ENCODE results near the gene SLC34A1.

SLC34A1 gene

GRCh38 chr5:177346820-177347219, 37.4 kb upstream of the SLC34A1 start:
- Histone ChIP-seq H3K27me3 (ENCODE audit: control insufficient read depth, insufficient read depth, low read length) (no peaks in the 10 kb centered on the region), H3K4me3 (ENCODE audit: low read length) (no peak overlapping the region), H3K36me3 (ENCODE audit: control insufficient read depth, insufficient read depth, low read length) (no peaks in the 10 kb centered on the region), H3K9me3 (ENCODE audit: control insufficient read depth, low read length) (no peaks in the 10 kb centered on the region), H3K4me1 (ENCODE audit: control insufficient read depth, insufficient read depth, low read length) (peaks cover 20% of the 10 kb centered on the region), H3K9ac (ENCODE audit: low read length) (no peak overlapping the region)

GRCh38 chr5:177347699-177348098, 36.5 kb upstream of the SLC34A1 start:
- H3K4me1 ChIP-seq (ENCODE audit: control insufficient read depth, insufficient read depth, low read length): peaks cover 25% of the 10 kb centered on the region
- no peak overlapping the region for H3K9ac ChIP-seq (ENCODE audit: low read length)
- no peaks in the 10 kb centered on the region for H3K27me3 ChIP-seq (ENCODE audit: control insufficient read depth, insufficient read depth, low read length)
- H3K4me3 ChIP-seq (ENCODE audit: low read length): no peak overlapping the region
- no peaks in the 10 kb centered on the region for H3K36me3 ChIP-seq (ENCODE audit: control insufficient read depth, insufficient read depth, low read length)
- H3K9me3 ChIP-seq (ENCODE audit: control insufficient read depth, low read length): no peaks in the 10 kb centered on the region

GRCh38 chr5:177349362-177349647, 34.9 kb upstream of the SLC34A1 start:
- H3K27me3 ChIP-seq (ENCODE audit: control insufficient read depth, insufficient read depth, low read length): no peaks in the 10 kb centered on the region
- H3K9me3 ChIP-seq (ENCODE audit: control insufficient read depth, low read length): no peaks in the 10 kb centered on the region
- H3K9ac ChIP-seq (ENCODE audit: low read length): no peak overlapping the region
- H3K36me3 ChIP-seq (ENCODE audit: control insufficient read depth, insufficient read depth, low read length): no peaks in the 10 kb centered on the region
- H3K4me1 ChIP-seq (ENCODE audit: control insufficient read depth, insufficient read depth, low read length): peaks cover 25% of the 10 kb centered on the region
- H3K4me3 ChIP-seq (ENCODE audit: low read length): no peak overlapping the region

GRCh38 chr5:177349762-177350161, 34.5 kb upstream of the SLC34A1 start:
- Histone ChIP-seq H3K36me3 (ENCODE audit: control insufficient read depth, insufficient read depth, low read length) (no peaks in the 10 kb centered on the region), H3K9me3 (ENCODE audit: control insufficient read depth, low read length) (no peaks in the 10 kb centered on the region), H3K4me1 (ENCODE audit: control insufficient read depth, insufficient read depth, low read length) (peaks cover 25% of the 10 kb centered on the region), H3K9ac (ENCODE audit: low read length) (no peak overlapping the region), H3K4me3 (ENCODE audit: low read length) (no peak overlapping the region), H3K27me3 (ENCODE audit: control insufficient read depth, insufficient read depth, low read length) (no peaks in the 10 kb centered on the region)

- Histone ChIP-seq H3K4me1 (ENCODE audit: control insufficient read depth, insufficient read depth, low read length) (peaks cover 25% of the 10 kb centered on the region), H3K4me3 (ENCODE audit: low read length) (peak overlapping the region; percentile 86)
Measured at GRCh38 chr5:177350776-177351391, 33.4 kb upstream of the SLC34A1 start.

GRCh38 chr5:177351392-177352329, 32.6 kb upstream of the SLC34A1 start, which contains the start of gene LMAN2:
LMAN2 (minus strand) TSS chr5:177351668; CDS start chr5:177351647, 21 bp downstream.
- no peaks in the 10 kb centered on the region for H3K27me3 ChIP-seq (ENCODE audit: control insufficient read depth, insufficient read depth, low read length)
- no peaks in the 10 kb centered on the region for H3K36me3 ChIP-seq (ENCODE audit: control insufficient read depth, insufficient read depth, low read length)
- no peaks in the 10 kb centered on the region for H3K9me3 ChIP-seq (ENCODE audit: control insufficient read depth, low read length)
- peaks cover 25% of the 10 kb centered on the region for H3K4me1 ChIP-seq (ENCODE audit: control insufficient read depth, insufficient read depth, low read length)
- peak within 1 kb of the TSS; percentile 86 for H3K4me3 ChIP-seq (ENCODE audit: low read length)
- H3K9ac ChIP-seq (ENCODE audit: low read length): peak within 1 kb of the TSS; percentile 98

More at GRCh38 chr5:177350776-177351391, 33.4 kb upstream of the SLC34A1 start:
- no peaks in the 10 kb centered on the region for H3K9me3 ChIP-seq (ENCODE audit: control insufficient read depth, low read length)
- no peaks in the 10 kb centered on the region for H3K27me3 ChIP-seq (ENCODE audit: control insufficient read depth, insufficient read depth, low read length)
- H3K36me3 ChIP-seq (ENCODE audit: control insufficient read depth, insufficient read depth, low read length): no peaks in the 10 kb centered on the region
- peak overlapping the region; percentile 98 for H3K9ac ChIP-seq (ENCODE audit: low read length)

- Histone ChIP-seq H3K4me3 (ENCODE audit: low read length) (no peak overlapping the region), H3K27me3 (ENCODE audit: control insufficient read depth, insufficient read depth, low read length) (no peaks in the 10 kb centered on the region), H3K9ac (ENCODE audit: low read length) (no peak overlapping the region), H3K4me1 (ENCODE audit: control insufficient read depth, insufficient read depth, low read length) (peaks cover 32% of the 10 kb centered on the region), H3K9me3 (ENCODE audit: control insufficient read depth, low read length) (no peaks in the 10 kb centered on the region), H3K36me3 (ENCODE audit: control insufficient read depth, insufficient read depth, low read length) (no peaks in the 10 kb centered on the region)
Measured at GRCh38 chr5:177353093-177353492, 31.1 kb upstream of the SLC34A1 start.

GRCh38 chr5:177354256-177354655, 30.0 kb upstream of the SLC34A1 start:
- Histone ChIP-seq H3K4me1 (ENCODE audit: control insufficient read depth, insufficient read depth, low read length) (peaks cover 44% of the 10 kb centered on the region), H3K9ac (ENCODE audit: low read length) (no peak overlapping the region), H3K36me3 (ENCODE audit: control insufficient read depth, insufficient read depth, low read length) (no peaks in the 10 kb centered on the region), H3K4me3 (ENCODE audit: low read length) (no peak overlapping the region), H3K9me3 (ENCODE audit: control insufficient read depth, low read length) (no peaks in the 10 kb centered on the region), H3K27me3 (ENCODE audit: control insufficient read depth, insufficient read depth, low read length) (no peaks in the 10 kb centered on the region)

- no peaks in the 10 kb centered on the region for H3K27me3 ChIP-seq (ENCODE audit: control insufficient read depth, insufficient read depth, low read length)
- no peak overlapping the region for H3K9ac ChIP-seq (ENCODE audit: low read length)
- no peak overlapping the region for H3K4me3 ChIP-seq (ENCODE audit: low read length)
- no peaks in the 10 kb centered on the region for H3K9me3 ChIP-seq (ENCODE audit: control insufficient read depth, low read length)
- H3K36me3 ChIP-seq (ENCODE audit: control insufficient read depth, insufficient read depth, low read length): no peaks in the 10 kb centered on the region
- peaks cover 45% of the 10 kb centered on the region for H3K4me1 ChIP-seq (ENCODE audit: control insufficient read depth, insufficient read depth, low read length)
Measured at GRCh38 chr5:177354711-177355110, 29.5 kb upstream of the SLC34A1 start.

- Histone ChIP-seq H3K9me3 (ENCODE audit: control insufficient read depth, low read length) (no peaks in the 10 kb centered on the region), H3K9ac (ENCODE audit: low read length) (no peak overlapping the region), H3K27me3 (ENCODE audit: control insufficient read depth, insufficient read depth, low read length) (no peaks in the 10 kb centered on the region), H3K4me3 (ENCODE audit: low read length) (no peak overlapping the region), H3K4me1 (ENCODE audit: control insufficient read depth, insufficient read depth, low read length) (peaks cover 39% of the 10 kb centered on the region), H3K36me3 (ENCODE audit: control insufficient read depth, insufficient read depth, low read length) (no peaks in the 10 kb centered on the region)
Measured at GRCh38 chr5:177355162-177355867, 28.9 kb upstream of the SLC34A1 start.

GRCh38 chr5:177355868-177356168, 28.4 kb upstream of the SLC34A1 start:
- Histone ChIP-seq H3K4me1 (ENCODE audit: control insufficient read depth, insufficient read depth, low read length) (peaks cover 34% of the 10 kb centered on the region), H3K27me3 (ENCODE audit: control insufficient read depth, insufficient read depth, low read length) (no peaks in the 10 kb centered on the region), H3K9ac (ENCODE audit: low read length) (no peak overlapping the region), H3K9me3 (ENCODE audit: control insufficient read depth, low read length) (no peaks in the 10 kb centered on the region), H3K36me3 (ENCODE audit: control insufficient read depth, insufficient read depth, low read length) (no peaks in the 10 kb centered on the region), H3K4me3 (ENCODE audit: low read length) (no peak overlapping the region)

- Histone ChIP-seq H3K4me1 (ENCODE audit: control insufficient read depth, insufficient read depth, low read length) (peaks cover 31% of the 10 kb centered on the region), H3K9me3 (ENCODE audit: control insufficient read depth, low read length) (no peaks in the 10 kb centered on the region), H3K27me3 (ENCODE audit: control insufficient read depth, insufficient read depth, low read length) (no peaks in the 10 kb centered on the region), H3K36me3 (ENCODE audit: control insufficient read depth, insufficient read depth, low read length) (no peaks in the 10 kb centered on the region), H3K4me3 (ENCODE audit: low read length) (no peak overlapping the region), H3K9ac (ENCODE audit: low read length) (no peak overlapping the region)
Measured at GRCh38 chr5:177356746-177357145, 27.5 kb upstream of the SLC34A1 start.
